ENCODE results near the gene MUC6. TPM values are rescaled to one million over a fixed set of nuclear protein-coding genes. Genes with fewer than 3 reads are reported as not detected.
A peak's percentile ranks its signal among the peaks of the same experiment; 100 is the strongest.

Gene MUC6
- total RNA-seq, 1 donor from 2014 or later = not detected

DNA sequence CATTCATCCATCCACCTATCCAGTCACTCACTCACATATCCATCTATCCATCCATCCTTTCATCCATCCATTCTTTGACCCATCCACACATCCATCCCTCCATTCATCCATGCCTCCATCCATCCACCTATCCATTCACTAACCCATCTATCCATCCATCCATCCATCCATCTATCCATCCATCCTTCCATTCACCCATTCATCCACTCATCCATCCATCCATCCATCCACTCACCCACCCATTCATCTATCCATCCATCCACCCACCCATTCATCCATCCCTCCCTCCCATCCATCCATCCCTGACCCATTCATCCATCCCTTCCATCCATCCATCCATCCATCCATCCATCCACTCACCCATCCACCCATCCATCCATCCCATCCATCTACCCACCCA, 33.2 kb upstream of the MUC6 start:
- TF ChIP-seq, protein P1, sequence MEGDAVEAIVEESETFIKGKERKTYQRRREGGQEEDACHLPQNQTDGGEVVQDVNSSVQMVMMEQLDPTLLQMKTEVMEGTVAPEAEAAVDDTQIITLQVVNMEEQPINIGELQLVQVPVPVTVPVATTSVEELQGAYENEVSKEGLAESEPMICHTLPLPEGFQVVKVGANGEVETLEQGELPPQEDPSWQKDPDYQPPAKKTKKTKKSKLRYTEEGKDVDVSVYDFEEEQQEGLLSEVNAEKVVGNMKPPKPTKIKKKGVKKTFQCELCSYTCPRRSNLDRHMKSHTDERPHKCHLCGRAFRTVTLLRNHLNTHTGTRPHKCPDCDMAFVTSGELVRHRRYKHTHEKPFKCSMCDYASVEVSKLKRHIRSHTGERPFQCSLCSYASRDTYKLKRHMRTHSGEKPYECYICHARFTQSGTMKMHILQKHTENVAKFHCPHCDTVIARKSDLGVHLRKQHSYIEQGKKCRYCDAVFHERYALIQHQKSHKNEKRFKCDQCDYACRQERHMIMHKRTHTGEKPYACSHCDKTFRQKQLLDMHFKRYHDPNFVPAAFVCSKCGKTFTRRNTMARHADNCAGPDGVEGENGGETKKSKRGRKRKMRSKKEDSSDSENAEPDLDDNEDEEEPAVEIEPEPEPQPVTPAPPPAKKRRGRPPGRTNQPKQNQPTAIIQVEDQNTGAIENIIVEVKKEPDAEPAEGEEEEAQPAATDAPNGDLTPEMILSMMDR (IDR thresholded peaks at IDR 0.05; ENCODE audit: insufficient read depth, low read length, severe bottlenecking) = no peak
- no peak overlapping the region for H3K4me3 ChIP-seq (ENCODE audit: low read depth, low read length)
- DNase-seq (ENCODE audit: low read depth) (no peak), FAIRE-seq (no peak)
- peaks cover 2% of the 10 kb centered on the region for H3K27me3 ChIP-seq (ENCODE audit: control insufficient read depth, insufficient read depth, low read length)
- no peaks in the 10 kb centered on the region for H3K36me3 ChIP-seq (ENCODE audit: control insufficient read depth, insufficient read depth, low read length)

DNA sequence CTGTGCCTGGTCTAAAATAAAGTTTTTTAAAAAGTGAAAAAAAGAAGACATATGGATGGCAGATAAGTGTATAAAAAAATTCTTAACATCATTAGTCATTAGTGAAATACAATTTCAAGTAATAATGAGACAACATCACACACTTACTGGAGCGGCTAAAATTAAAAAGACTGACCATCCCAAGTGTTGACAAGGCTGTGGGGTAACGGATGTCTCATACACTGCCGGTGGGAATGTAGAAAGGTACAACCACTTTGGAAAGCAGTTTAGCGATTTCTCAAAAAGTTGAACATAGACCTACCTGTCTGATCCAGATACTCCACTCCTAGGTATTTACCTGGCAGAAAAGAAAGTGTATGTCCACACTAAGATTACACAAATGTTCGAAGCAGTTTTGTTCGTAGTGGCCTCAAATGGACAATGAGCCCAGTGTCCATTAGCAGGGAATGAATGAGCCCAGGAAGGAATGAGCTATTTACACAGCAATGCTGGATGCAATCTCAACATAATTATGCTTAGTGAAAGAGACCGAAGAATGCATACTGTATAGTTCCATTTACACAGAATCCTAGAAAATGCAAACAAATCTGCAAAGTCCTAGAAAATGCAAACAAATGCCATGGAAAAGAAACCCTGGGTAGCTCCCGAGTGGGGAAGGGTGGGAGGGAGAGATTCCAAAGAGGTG, 31.4 kb upstream of the MUC6 start:
- TF ChIP-seq, protein P1 (IDR thresholded peaks at IDR 0.05; ENCODE audit: insufficient read depth, low read length, severe bottlenecking) = no peak
- no peaks in the 10 kb centered on the region for H3K36me3 ChIP-seq (ENCODE audit: control insufficient read depth, insufficient read depth, low read length)
- no peak overlapping the region for H3K4me3 ChIP-seq (ENCODE audit: low read depth, low read length)
- H3K27me3 ChIP-seq (ENCODE audit: control insufficient read depth, insufficient read depth, low read length) = peaks cover 2% of the 10 kb centered on the region
- DNase-seq (ENCODE audit: low read depth) = no peak
- FAIRE-seq = no peak

DNA sequence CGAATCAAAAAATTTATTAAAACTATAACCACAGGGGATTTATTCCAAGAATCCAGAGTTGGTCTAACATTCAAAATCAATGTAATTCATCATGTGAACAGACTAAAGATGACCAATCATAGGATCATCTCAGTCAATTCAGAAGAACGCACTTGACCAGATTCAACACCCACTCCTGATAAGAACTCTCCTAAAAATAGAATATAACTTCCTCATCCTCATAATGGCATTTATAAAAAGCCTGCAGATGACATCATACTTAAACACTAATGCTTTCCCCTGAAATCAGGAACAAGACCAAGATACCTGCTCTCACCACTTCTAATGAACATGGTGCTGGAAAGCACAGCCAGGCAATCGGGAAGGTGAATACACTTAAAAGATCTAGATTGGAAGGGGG, 27.6 kb upstream of the MUC6 start:
- H3K27me3 ChIP-seq (ENCODE audit: control insufficient read depth, insufficient read depth, low read length) = peaks cover 2% of the 10 kb centered on the region
- no peak overlapping the region for H3K4me3 ChIP-seq (ENCODE audit: low read depth, low read length)
- H3K36me3 ChIP-seq (ENCODE audit: control insufficient read depth, insufficient read depth, low read length) = no peaks in the 10 kb centered on the region
- FAIRE-seq (no peak), DNase-seq (ENCODE audit: low read depth) (no peak)
- TF ChIP-seq, protein P1 (IDR thresholded peaks at IDR 0.05; ENCODE audit: insufficient read depth, low read length, severe bottlenecking) = no peak

DNA sequence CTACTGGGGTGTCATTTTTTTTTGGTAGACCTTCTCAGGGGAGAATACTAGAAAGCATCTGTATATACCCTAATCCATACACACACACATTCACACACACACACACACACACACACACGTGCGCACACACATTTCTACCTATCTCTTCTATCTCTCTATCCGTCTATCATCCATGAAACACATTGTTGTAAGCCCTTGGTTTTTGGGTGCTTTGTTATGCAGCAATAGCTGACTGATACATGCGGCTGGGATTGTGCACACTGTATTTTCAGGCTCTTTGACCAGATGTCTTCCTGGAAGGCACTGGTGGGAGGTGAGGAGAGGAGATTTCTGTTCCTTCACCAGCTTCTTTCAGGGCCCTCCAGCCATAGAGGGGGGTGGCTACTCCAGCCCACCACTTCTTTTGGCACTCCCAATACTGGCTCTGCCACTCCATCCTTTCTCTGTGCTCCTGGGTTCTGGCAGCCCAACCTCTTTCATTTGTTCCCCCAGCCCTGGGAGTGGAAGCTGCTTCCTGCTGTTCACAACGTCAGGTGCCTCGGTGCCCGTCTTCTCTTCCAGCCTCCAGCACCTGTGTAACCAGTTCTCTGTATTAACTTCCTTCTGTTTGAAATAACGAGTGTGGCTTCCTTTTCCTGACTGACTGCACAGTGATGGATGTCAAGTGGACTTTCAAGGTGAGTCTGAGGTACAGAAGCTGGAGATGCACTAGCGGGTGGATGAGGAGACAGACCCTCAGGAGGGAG, 25.7 kb upstream of the MUC6 start:
- FAIRE-seq = no peak
- no peak for DNase-seq (ENCODE audit: low read depth)
- Histone ChIP-seq H3K4me3 (ENCODE audit: low read depth, low read length) (no peak overlapping the region), H3K27me3 (ENCODE audit: control insufficient read depth, insufficient read depth, low read length) (no peaks in the 10 kb centered on the region), H3K36me3 (ENCODE audit: control insufficient read depth, insufficient read depth, low read length) (no peaks in the 10 kb centered on the region)
- TF ChIP-seq, protein P1 (IDR thresholded peaks at IDR 0.05; ENCODE audit: insufficient read depth, low read length, severe bottlenecking) = no peak

DNA sequence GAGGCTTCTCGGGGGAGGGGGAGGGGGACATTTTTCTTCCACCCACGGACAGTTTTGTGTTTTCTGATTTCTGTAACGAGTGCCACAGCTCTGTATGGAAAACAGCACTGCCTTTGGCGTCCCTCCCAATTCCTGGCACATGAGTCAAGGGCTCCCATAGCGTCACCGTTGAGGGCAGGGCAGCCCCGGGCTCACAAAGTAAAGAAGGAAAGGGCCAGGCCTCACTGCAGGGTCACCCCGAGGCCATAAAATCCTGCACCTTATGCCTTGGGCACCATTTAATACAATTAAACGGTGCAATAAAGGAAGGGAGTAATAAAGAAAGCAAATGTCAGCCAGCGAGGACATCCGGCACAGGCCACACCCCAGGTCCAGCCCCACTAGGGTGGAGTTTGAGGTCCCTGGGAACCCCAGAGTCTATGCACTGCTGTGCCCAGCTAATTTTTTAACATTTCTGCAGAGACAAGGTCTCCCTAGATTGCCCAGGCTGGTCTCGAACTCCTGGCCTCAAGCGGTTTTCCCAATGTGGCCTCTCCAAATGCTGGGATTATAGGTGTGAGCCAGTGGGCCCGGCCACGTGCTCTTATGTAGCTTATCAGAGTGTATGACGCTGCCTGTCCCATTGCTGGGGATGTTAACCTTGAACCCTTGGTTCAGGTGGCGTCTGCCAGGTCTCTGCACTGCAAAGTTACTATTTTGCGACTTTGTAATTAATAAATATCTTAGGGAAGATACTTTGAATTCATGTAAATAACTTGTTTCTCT, 24.5 kb upstream of the MUC6 start:
- Histone ChIP-seq H3K4me3 (ENCODE audit: low read depth, low read length) (no peak overlapping the region), H3K36me3 (ENCODE audit: control insufficient read depth, insufficient read depth, low read length) (no peaks in the 10 kb centered on the region), H3K27me3 (ENCODE audit: control insufficient read depth, insufficient read depth, low read length) (no peaks in the 10 kb centered on the region)
- FAIRE-seq (no peak), DNase-seq (ENCODE audit: low read depth) (peak; percentile 73)
- TF ChIP-seq, protein P1 (IDR thresholded peaks at IDR 0.05; ENCODE audit: insufficient read depth, low read length, severe bottlenecking) = no peak

Measured in bronchial epithelial cell (primary cell).